Activated T-helper 1 cell treated with anti-CD3 and anti-CD28 coated beads, Interleukin-2, amount 50 U/mL, for 16 hours (primary cell): ENCODE data around the gene PTPRO.

ENCODE experiments used
- DNase-seq, 2 donors: peaks; one replicate each; pipeline ENCODE4 v3.0.0-alpha.2; 2020; ENCODE audit warnings: low read depth in 1 of 2, low spot score in 1 of 2

PTPRO gene

GRCh38 chr12:15346488-15346887 lies 24.2 kb downstream of the PTPRO start:
- DNase-seq = no peak

GRCh38 chr12:15350643-15351042 lies 28.3 kb downstream of the PTPRO start:
- DNase-seq = no peak

GRCh38 chr12:15355766-15356165 lies 33.5 kb downstream of the PTPRO start:
- DNase-seq = no peak

- DNase-seq = no peak
These were observed 34.6 kb downstream of the PTPRO start for GRCh38 chr12:15356951-15357364.

- no peak for DNase-seq
These were observed 42.2 kb downstream of the PTPRO start for GRCh38 chr12:15364221-15365160.

- no peak for DNase-seq
These were observed 46.5 kb downstream of the PTPRO start for GRCh38 chr12:15368812-15369211.

- no peak for DNase-seq
These were observed 50.0 kb downstream of the PTPRO start for GRCh38 chr12:15372352-15372751.

GRCh38 chr12:15387772-15388171 lies 65.5 kb downstream of the PTPRO start:
- DNase-seq = no peak

GRCh38 chr12:15389561-15389960 lies 67.3 kb downstream of the PTPRO start:
- no peak for DNase-seq

- DNase-seq = no peak
These were observed 70.7 kb downstream of the PTPRO start for GRCh38 chr12:15393037-15393436.

GRCh38 chr12:15393995-15394394 lies 71.7 kb downstream of the PTPRO start:
- no peak for DNase-seq

- no peak for DNase-seq
These were observed 82.2 kb downstream of the PTPRO start for GRCh38 chr12:15404485-15404884.

GRCh38 chr12:15405606-15406005 lies 83.3 kb downstream of the PTPRO start:
- no peak for DNase-seq

GRCh38 chr12:15407025-15407424 lies 84.7 kb downstream of the PTPRO start:
- DNase-seq = no peak

- no peak for DNase-seq
These were observed 89.5 kb downstream of the PTPRO start for GRCh38 chr12:15411842-15412241.

GRCh38 chr12:15417691-15418090 lies 95.4 kb downstream of the PTPRO start:
- DNase-seq = no peak

- DNase-seq = no peak
These were observed 101.3 kb downstream of the PTPRO start for GRCh38 chr12:15423629-15424028.

GRCh38 chr12:15427913-15428312 lies 105.6 kb downstream of the PTPRO start:
- no peak for DNase-seq

GRCh38 chr12:15428632-15429031 lies 106.3 kb downstream of the PTPRO start:
- DNase-seq = no peak

- DNase-seq = no peak
These were observed 107.0 kb downstream of the PTPRO start for GRCh38 chr12:15429262-15429661.

- no peak for DNase-seq
These were observed 113.3 kb downstream of the PTPRO start for GRCh38 chr12:15435597-15435996.

- no peak for DNase-seq
These were observed 117.2 kb downstream of the PTPRO start for GRCh38 chr12:15439459-15439858.

GRCh38 chr12:15443050-15443449 lies 120.7 kb downstream of the PTPRO start:
- DNase-seq = no peak
